Measurements from ENCODE around the gene TNFRSF4.
A peak's percentile ranks its signal among the peaks of the same experiment; 100 is the strongest.
"Not testable (repeated sequence)": the region's sequence is repeated elsewhere in the genome, so short reads cannot be mapped to it uniquely, and the experiment has no call there.

Gene TNFRSF4

DNA sequence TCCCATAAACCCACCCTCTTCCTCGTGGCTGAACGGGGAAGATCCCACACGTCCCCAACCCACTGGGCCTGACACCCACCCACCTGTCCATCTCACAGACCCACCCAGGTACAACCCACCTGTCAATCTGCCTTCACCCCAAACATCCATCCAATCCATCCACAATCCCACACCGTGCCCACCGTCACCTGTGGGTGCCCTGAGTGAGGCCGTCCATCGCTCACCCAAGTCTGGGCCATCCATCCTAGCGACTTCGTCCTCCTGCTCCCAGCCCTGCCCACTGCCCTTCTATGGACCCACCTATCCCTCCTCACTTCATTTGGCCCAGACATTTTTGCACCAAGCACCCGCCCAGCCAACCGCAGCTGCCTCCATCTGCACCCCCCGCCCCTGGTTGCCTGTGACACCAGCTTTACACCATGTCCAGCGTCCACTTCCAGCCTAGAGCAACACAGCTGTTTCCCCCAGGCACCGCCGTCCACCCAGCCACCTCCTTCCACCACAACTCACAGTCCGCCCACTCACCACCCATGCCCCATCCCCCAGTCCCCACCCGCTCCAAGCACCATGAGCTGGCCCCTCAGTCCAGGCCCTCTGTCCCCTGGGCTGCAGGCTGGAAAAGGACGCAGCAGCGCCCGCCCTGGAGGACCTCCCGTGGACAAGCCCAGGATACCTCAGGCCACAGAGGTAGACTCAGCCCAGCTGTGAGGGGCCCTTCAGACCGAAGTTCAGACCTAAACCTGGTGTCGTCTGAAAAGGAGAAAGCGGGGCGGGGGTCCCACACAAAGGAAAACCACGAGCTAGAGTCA is 32.6 kb downstream of the TNFRSF4 start:
- DNase-seq, result no peak

DNA sequence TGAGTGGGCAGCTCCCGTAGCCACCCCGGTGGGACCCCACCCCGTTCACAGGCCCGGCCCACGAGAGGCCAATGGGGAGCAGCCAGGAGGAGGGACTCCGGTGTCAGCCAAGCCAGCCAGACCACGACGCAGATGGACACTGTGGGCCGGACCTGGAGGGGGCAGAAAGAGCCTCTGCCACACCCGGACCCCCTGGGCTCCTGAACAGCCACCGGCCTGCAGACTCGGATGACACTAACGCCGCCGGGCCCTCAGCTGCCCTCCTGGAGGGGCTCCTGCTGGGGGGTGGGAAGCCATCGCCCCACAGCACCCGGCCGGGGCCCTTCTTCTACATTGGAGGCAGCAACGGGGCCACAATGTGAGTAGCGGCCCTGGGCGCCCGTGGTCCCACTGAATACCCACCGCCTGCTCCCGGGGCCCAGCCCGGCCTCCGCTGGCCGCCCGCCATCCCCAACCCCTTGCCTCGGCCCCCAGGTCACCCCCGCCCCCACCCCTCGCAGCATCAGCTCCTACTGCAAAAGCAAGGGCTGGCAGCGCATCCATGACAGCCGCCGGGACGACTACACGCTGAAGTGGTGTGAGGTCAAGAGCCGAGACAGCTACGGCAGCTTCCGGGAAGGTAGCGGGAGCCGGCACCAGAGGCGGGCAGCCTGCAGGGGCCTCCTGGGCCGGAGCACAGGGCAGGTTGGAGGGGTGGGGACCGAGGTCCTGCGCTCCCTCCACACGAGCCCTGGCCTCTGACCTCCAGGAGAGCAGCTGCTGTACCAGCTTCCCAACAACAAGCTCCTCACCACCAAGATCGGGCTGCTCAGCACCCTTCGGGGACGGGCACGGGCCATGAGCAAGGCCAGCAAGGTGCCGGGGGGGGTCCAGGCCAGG is 33.7 kb downstream of the TNFRSF4 start:
- no peak for DNase-seq

DNA sequence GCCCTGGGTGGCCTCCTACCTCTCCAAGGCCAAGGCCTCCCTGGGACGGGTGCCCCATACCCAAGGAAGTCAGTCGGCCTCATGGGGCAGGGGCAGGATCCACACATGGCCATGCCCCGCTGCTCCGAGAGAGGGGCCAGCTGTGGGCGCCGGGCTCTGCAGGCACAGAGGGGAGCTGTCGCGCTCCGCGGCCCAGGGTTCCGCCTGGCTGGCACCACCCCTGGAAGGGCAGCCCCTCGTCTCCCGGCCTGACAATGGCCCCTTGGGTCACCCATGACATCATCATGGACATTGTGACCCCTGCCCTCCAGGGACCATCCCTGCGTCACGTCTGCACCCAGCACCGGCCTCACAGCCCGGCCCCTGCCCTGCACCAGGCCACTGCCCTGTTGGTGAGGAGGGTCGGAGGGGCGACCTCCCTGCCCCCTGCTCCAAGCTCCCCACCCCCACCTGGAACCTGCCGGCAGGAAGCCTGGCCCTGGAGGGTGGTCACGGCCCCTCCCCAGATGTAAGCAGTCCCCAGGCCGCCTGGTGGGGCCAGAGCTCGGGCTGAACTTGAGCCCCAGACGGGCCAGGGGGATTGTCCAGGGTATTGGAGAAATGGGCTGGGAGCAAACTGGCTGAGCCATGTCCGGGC is 34.5 kb downstream of the TNFRSF4 start:
- no peak for DNase-seq

GRCh38 chr1:1178794-1179331 is 35.1 kb downstream of the TNFRSF4 start:
- no peak for DNase-seq

- no peak for DNase-seq
Measured at GRCh38 chr1:1177452-1178206, 36.3 kb downstream of the TNFRSF4 start.

GRCh38 chr1:1176931-1177330 is 37.0 kb downstream of the TNFRSF4 start:
- no peak for DNase-seq

- DNase-seq, result not testable (repeated sequence)
Measured at GRCh38 chr1:1176063-1176761, 37.7 kb downstream of the TNFRSF4 start.

- no peak for DNase-seq
Measured at GRCh38 chr1:1175221-1176062, 38.5 kb downstream of the TNFRSF4 start.

DNA sequence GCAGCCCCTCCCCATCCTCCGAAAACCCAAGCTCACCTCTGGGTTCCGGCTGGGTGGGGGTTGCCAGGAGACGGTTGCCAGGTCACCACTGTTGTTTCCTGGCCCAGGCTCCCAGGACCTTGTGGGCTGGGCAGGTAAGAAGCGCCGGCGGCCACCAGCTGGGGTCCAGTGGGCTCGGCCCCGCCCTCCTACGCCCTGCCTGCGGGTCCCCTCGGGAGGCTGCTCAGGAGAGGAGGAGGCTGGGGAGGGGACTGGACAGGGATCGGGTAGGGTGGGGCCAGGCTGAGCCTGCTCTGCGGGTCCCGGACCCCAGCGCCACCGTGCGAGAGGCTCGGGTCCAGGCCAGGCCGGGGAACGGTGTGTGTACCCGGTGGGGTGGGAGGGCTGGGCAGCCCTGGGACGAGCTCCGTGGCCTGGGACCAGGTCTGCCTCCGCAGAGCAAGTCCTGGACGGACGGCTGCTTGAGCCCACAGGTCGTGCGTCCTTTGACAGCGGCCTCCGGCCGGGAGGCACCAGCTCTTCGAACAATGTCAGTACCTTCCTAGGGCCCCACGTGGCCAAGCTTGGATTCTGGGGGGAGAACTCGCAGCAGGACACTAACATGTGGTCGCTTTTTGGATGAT is 40.0 kb downstream of the TNFRSF4 start, which contains the start of gene TTLL10:
TTLL10 (plus strand) TSS at position 88 of the 623 bp plus-strand sequence. CDS start 5,336 bp downstream, outside the sequence.
- DNase-seq, result peak; percentile 47 to 76

GRCh38 chr1:1173061-1173792 is 40.7 kb downstream of the TNFRSF4 start:
- no peak for DNase-seq

DNA sequence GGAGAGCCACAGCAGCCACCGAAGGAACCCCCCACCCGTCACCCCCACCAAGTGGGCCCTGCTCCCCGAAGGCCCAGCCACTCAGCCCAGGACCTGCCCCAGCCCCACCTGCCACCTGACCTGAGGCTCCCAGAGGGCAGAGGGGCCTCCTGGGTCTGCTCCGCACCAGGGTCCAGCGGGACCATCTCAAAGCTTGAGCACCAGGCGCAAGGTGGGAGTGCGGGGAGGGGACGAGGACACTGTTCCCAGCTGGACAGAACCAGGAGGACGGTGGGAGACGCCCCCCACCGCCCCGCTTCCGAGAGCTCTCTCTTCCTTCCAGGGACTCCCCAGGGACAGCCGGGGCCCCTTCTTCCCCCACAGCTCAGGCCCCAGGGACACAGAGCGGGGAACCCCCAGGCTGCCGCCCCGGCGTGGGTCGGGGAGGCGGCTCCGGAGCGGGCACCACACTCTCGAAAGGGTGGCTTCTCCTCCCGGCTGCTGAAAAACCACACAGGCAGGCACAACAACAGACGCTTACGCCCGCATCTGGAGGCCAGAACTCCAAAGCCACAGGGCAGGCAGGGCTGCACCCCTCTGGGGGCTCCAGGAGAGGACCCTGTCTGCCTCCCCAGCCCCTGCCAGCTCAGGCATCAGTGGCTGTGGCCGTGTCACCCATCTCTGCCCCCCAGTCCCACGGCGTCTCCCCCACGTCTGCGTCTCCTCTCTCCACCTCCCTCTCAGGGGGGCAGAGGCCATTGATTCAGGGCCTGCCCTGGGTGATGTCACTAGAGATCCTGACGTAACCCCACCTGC is 42.2 kb downstream of the TNFRSF4 start:
- peak; percentile 48 to 63 for DNase-seq

- DNase-seq, result no peak
Measured at GRCh38 chr1:1171161-1171545, 42.8 kb downstream of the TNFRSF4 start.

- no peak for DNase-seq
Measured at GRCh38 chr1:1170215-1171091, 43.5 kb downstream of the TNFRSF4 start.

DNA sequence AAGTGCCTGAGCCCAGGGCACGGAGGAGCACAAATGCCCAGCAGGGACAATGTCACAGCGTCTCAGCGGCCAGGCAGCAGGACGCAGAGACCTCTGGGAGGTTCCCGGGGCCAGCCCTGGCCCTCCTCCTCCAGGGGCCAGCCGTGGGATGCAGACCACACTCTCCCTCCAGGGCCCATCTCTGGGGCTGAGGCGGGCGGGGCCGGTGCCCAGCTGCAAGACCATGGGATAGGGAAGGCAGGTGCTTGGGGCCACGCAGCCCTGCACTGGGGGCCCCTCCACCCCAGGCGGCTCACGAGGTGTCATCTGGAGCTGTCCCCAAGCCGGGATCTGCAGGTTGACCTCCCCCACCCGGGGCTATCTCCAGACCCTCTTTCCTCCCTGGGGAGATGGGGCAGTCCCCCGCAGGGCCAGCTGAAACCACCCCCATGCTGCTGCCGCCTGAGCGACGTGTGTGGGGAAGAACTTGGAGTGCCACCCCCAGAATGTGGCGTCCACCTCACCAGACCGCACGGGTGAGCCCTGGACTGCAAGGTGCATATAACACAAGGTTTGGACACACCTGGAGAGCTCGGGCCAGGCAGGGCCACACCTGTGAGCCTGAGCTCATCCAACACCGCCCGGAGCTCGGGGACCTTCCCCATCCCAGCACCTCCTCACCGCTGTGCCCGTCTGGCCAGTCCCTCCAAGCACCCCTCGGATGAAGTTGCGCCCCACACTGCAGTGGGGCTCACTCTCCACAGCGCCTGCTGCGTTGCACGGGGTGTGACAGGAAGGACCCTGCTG is 44.3 kb downstream of the TNFRSF4 start:
- DNase-seq, result no peak

DNA sequence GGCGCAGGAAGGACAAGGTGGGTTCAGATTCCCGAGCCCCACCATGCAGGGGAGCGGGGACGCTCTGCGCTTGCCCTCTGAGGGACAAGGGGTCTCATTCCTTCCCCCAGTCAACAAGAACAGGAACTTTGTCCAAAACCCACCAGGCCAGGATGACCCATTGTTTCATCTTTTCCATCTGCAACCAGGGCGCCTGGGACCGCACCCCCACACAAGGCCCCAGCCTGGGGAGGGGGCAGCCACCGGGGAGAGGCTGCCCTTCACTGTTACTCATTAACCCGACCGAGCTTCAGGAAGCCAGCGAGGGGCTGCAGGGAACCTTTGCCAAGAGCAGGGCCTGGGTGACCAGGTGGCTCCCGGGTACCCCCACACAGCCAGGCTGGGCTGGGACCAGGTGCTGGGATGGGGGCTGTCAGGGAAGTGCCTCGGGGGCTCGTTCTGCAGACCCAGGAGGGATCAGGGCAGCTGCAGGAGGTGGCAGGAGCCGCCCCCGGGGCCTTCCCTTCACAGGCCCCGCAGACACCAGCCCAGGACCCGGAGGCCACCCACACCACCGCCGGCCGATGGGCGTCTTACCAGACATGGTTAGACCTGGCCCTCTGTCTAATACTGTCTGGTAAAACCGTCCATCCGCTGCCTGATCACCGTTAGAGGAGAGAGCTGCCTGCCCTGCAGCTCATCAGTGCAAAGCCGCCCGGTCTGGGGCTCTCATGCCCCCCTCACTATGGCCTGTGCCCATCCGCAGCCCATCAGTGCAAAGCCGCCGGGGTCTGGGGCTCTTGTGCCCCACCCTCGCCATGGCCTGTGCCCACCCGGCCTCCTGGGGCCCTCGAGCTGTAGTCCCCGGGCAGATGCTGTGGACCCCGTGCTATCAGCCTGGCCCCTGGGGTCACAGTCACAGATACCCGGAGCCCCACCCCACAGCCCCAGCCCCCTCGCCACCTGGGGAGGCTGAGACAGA is 45.2 kb downstream of the TNFRSF4 start:
- no peak for DNase-seq

All from CD4-positive, alpha-beta T cell treated with Interferon alpha-2 for 1 hour (primary cell).